8988T (cell line): ENCODE data around the gene ACVRL1.
A peak's percentile ranks its signal among the peaks of the same experiment; 100 is the strongest.

Experiments
- DNase-seq: peaks from one replicate; pipeline ENCODE4 v3.0.0; 2011

ACVRL1 gene

GRCh38 chr12:51944608-51945233, 37.4 kb downstream of the ACVRL1 start:
- DNase-seq = no peak

- no peak for DNase-seq
These were observed 40.1 kb downstream of the ACVRL1 start for GRCh38 chr12:51947246-51947996.

- DNase-seq = no peak
These were observed 40.8 kb downstream of the ACVRL1 start for GRCh38 chr12:51948066-51948465.

GRCh38 chr12:51949342-51950030, 42.2 kb downstream of the ACVRL1 start:
- DNase-seq = no peak

GRCh38 chr12:51950682-51951198, 43.4 kb downstream of the ACVRL1 start:
- DNase-seq = no peak

- peak; percentile 83 for DNase-seq
These were observed 44.0 kb downstream of the ACVRL1 start, which contains the start of gene ACVR1B for GRCh38 chr12:51951199-51951842. Gene ACVR1B, plus strand, starts transcription at chr12:51951699. Its CDS starts 45 bp downstream, at chr12:51951744.

- no peak for DNase-seq
These were observed 44.8 kb downstream of the ACVRL1 start for GRCh38 chr12:51951843-51952722.

GRCh38 chr12:51953089-51953488, 45.8 kb downstream of the ACVRL1 start:
- no peak for DNase-seq

- DNase-seq = no peak
These were observed 46.6 kb downstream of the ACVRL1 start for GRCh38 chr12:51953864-51954263.

GRCh38 chr12:51954561-51955361, 47.5 kb downstream of the ACVRL1 start:
- no peak for DNase-seq

- no peak for DNase-seq
These were observed 48.4 kb downstream of the ACVRL1 start for GRCh38 chr12:51955702-51956101.

- DNase-seq = no peak
These were observed 51.2 kb downstream of the ACVRL1 start for GRCh38 chr12:51958542-51958941.

- DNase-seq = no peak
These were observed 51.9 kb downstream of the ACVRL1 start for GRCh38 chr12:51959211-51959610.

GRCh38 chr12:51959921-51960320, 52.6 kb downstream of the ACVRL1 start:
- no peak for DNase-seq

- DNase-seq = no peak
These were observed 53.2 kb downstream of the ACVRL1 start for GRCh38 chr12:51960488-51960887.

GRCh38 chr12:51960890-51961289, 53.6 kb downstream of the ACVRL1 start:
- DNase-seq = no peak

GRCh38 chr12:51961834-51962233, 54.5 kb downstream of the ACVRL1 start:
- DNase-seq = no peak

GRCh38 chr12:51962737-51963136, 55.4 kb downstream of the ACVRL1 start:
- DNase-seq = no peak

- DNase-seq = no peak
These were observed 56.2 kb downstream of the ACVRL1 start for GRCh38 chr12:51963477-51963876.

GRCh38 chr12:51969643-51970042, 62.3 kb downstream of the ACVRL1 start:
- no peak for DNase-seq
